HG02610 (cell line): Measurements from ENCODE around the gene EDEM3.
"Not testable (repeated sequence)": the region's sequence is repeated elsewhere in the genome, so short reads cannot be mapped to it uniquely, and the experiment has no call there.

Experiments used
- ATAC-seq: cut with Tn5 transposase; IDR thresholded peaks from one replicate; pipeline ENCODE4 v1.9.1; 2021; ENCODE audit warnings: mild to moderate bottlenecking, moderate library complexity; ENCODE audit not compliant: unreplicated experiment

Gene EDEM3, protein sequence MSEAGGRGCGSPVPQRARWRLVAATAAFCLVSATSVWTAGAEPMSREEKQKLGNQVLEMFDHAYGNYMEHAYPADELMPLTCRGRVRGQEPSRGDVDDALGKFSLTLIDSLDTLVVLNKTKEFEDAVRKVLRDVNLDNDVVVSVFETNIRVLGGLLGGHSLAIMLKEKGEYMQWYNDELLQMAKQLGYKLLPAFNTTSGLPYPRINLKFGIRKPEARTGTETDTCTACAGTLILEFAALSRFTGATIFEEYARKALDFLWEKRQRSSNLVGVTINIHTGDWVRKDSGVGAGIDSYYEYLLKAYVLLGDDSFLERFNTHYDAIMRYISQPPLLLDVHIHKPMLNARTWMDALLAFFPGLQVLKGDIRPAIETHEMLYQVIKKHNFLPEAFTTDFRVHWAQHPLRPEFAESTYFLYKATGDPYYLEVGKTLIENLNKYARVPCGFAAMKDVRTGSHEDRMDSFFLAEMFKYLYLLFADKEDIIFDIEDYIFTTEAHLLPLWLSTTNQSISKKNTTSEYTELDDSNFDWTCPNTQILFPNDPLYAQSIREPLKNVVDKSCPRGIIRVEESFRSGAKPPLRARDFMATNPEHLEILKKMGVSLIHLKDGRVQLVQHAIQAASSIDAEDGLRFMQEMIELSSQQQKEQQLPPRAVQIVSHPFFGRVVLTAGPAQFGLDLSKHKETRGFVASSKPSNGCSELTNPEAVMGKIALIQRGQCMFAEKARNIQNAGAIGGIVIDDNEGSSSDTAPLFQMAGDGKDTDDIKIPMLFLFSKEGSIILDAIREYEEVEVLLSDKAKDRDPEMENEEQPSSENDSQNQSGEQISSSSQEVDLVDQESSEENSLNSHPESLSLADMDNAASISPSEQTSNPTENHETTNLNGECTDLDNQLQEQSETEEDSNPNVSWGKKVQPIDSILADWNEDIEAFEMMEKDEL

DNA sequence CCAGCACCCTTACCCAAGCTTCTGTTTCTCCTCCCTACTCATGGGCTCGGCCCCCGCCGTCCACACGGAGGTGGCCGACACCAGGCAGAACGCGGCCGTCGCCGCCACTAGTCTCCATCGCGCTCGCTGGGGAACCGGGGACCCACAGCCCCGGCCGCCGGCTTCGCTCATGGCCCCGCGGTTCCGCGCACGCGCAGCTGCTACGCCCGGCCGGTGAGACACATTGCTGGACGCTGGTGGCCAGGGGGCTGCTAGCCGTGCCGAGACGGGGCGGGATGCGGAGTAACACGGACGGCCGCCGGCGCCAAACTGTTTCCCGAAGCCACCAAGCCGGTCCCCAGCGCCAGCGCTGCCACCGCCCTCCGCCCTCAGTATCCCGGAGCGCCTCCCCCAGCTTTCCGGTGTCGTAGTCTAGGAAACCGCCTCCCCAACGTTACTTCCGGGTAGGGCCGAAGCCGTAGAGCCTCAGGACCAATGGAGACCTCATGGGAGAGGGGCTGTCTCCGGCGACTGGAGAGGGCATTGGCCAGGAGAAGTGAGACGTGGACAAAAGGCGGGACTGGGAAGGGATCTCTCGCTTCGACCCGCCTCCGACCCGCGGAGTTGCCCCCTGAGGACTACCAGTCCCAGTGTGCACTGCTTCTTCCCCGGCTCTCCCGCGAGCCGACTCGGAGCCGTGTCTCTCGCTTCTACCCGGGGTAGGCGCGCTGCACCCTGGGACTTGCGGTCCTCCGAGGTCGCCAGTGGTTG lies at the start of gene EDEM3:
Gene EDEM3, minus strand, starts transcription at position 383 of the 750 bp plus-strand sequence. Its CDS starts 212 bp downstream, at position 171.
- peak; percentile 92 for ATAC-seq

DNA sequence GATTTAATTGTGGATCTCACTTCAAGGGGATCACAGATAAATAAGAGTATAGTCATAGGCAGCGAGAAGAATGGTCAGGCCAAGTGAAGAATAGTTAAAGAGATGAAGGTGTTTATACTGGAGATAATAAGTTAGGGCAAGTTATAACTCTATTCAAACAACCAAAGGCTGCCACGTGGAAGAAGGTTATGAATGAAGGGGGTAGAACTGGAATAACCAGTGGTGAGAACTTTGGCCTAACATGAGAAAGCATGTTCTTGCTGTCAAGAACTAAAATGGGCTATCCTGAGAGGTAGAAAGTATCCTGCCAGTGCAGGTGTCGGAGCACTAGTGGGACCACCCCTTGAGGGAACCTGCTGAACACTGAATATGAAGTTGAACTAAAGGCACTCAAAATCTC lies 49.6 kb upstream of the EDEM3 start:
- no peak for ATAC-seq

DNA sequence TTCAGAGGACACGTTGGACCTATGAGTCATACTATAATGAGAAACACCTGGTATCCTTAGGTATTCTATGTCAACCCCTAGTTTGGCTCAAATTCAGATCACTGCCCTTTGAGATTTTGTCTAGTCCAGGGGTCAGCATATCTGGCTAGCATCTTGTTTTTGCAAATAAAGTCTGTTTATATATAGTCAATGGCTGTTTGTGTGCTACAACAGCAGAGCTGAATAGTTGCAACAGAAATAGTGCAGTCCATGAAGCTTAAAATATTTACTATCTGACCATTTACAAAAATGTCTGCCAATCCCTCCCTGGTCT lies 48.5 kb upstream of the EDEM3 start:
- ATAC-seq: no peak

DNA sequence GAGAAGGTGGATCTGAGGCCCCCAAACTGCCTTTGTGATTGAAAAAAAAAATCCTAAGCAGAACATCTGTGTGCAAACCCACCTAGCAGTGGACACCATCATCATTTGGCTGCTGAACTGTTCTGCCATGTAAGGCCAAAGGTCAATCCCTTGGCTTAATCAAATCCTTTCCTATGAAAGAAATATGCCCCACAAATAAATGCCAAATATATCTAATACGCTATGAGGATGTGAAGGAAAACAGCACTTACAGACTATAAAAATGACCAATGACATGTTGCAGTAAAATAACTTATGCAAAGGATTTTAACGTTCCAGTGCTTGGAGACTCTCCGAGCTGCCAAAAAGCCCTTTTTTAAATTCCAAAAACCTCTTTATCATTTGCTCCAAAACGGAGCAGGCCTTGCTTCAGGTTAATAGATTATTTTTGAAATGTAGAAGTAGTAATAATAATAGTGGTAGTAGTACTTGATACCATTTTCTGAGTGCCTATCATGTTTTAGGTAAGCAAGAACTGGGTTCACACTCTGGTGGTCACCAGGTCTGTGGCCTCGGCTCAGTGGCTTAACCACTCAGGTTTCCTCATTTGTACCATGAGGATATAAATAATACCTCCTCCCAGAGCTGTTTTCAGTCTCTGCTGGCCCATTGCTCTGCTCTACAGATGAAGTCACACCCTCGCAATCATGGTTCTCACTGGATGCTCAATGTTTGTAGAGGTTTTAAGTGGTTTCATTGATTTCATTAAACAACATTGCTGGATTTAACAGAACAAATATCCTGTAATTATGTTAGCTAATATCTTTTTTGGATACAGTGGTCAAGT lies 47.9 kb upstream of the EDEM3 start:
- ATAC-seq: peak; percentile 56

DNA sequence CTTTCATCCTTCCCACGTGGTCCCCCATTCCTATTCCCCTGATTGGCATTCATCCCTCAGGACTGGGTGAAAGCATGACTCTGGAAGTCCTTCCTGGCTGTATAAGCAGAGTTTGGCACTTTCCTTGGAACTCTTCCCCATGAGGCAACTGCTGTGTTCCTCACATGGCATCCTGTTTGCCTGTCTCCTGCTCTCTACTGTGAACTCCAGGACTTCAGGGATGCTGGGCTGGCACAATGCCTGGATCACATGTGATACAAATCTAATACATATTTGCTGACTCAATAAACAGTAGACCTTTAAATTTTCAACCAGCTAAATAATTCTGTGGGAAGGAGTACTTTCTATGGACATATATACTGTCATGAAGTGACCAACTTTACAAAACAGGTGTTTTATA lies 46.8 kb upstream of the EDEM3 start:
- ATAC-seq: no peak

DNA sequence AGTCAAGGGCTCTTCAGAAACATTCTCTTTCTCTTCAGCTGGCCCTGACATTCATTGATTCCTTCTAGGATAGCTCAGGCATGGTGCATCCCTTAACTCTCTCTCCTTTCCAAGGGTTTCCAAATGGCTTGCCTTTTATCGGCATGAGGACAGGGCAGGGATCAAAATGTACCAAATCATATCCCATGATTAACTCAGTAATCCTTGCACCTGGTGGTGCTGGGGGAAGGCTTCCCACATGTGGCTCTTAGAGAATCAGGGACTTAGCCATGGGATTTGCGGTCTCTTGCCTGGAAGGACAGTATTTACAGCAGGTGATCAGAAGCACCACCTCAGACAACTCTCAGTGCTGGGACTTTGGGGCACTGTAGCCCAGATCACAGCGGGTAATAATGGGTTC lies 46.2 kb upstream of the EDEM3 start:
- no peak for ATAC-seq

DNA sequence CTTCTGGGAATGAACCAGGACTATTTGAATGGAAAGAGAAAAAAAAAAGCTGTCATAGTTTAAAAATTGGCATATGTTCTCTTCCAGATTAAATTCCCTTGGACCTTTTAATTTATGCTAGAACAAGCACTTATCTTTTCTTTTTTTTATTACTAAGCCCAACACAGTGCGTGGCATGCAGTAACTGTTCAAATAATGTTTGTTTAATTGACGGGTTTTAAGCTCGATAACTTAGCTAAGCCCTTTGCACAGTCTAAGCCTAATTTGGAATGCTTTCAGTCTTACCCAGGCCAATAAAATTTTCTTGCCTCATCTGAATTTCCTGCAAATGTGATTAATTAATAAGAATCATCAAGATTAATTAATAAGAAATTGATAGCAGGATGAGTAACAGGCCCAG lies 39.3 kb upstream of the EDEM3 start:
- ATAC-seq: no peak

DNA sequence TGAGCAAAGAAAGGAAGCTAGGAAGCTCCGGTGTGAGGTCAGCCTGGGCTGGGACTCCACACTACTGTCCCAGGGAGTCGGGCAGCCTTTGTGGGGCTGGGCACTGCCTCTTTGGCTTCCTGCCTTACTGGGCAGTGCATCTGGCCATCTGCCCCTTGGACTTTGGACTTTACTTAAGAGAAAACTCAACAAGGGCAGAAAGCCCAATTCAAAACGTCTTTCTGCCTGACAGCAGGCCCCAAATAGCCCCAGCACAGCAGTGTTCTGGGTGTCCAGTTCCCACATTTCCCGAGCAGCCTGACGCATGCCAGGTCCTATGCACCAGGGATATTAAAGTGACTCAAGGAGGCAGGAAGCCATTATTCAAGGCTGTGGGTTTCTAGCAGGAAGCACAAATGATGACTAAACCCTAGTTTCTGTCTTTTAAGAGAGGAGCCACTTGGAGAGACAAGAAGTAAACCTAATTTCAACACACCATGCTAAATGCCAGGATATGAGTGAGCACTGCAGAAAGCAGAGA lies 37.9 kb upstream of the EDEM3 start:
- no peak for ATAC-seq

DNA sequence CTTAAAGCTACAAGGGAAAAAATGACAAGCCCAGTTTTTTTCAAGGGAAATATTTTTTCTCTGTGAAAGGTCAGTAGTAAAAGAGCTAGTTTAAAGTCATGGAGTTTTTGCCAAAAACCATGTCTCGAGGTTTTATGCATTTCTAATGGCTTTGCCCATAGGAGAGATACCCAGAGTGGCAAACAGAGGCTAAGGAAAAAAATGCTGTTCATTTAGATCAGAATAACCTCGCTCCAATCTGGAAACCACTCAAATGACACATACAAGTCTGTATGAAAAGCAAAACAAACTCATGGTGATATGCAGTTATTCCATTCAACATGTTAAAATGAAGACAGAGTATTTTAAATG lies 36.9 kb upstream of the EDEM3 start:
- no peak for ATAC-seq

DNA sequence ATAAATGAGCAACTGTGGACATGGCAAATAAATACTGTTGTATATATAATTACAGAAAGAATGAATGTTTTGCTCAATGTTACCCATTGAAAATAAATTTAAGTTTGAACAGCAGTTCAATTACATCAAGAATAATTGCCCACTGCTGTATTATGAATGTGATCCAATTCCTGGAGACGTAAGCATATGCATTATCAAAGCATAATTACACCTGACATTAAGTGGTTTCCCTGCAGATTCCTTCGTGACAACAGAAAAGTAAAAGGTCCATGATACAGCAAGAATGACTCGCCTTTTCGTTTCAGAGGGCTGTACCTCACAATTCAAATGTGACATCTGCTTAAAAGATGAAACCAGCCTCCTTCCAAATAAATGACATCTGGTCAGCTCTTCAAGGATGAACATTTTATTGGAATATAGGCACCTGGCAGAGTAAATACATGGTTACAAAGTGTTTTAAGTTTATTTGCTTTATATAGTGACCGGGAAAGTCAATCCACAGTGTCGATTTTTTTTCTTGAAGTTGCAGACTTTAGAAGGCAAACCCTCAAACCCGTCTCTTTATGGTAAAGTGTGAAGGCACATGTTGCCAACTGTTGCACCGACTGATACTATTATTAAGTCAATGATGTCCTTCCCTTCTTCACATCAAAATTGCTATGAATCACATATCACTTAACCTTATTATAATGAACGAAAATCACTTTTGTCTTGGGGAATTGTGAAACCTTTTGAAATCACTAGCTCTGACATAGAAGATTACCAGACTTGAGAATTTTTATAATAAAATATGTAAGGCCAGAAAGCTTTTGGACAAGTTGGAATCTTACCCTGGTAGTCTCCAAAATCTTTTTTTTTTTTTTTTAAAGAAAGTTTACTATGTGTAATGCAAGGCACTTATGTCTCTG lies 36.2 kb upstream of the EDEM3 start:
- ATAC-seq: no peak

DNA sequence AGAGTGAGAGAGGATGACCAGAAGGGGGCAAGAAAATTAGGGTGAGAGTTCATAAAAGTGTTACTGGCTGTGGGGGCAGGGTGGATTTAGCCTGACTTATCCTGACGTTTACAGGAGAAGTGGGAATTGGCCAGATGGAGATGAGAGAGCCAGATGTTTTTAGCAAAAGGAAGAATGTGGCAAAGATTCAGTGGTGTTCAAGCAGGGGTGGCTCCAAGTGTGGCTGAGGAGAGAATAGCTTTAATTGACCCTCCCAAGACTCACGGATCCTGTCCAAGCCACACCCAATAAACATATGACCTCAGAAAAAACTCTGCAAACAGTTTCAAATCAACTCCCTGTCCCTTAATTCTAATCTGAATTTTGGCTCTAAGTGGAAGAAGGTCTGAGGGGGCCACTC lies 35.2 kb upstream of the EDEM3 start:
- no peak for ATAC-seq

DNA sequence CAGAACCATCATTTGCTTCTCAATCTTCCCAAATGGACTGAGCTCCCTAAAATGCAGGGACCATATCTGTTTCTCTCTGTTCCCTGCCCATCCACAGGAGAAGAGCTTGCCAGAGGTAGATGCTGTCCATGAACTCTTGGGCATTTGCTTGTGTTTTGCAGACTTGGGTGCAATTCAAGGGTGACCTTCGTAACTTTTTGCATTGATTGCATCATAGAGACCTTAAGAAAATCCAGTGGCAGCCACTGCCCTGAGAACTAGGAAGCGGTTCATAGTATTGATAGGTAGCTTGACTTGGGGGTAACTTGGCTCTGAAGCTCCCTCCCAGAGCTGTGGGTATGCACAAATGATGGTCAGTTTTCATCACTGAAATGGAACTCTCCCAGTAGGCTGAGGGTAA lies 34.3 kb upstream of the EDEM3 start:
- no peak for ATAC-seq

DNA sequence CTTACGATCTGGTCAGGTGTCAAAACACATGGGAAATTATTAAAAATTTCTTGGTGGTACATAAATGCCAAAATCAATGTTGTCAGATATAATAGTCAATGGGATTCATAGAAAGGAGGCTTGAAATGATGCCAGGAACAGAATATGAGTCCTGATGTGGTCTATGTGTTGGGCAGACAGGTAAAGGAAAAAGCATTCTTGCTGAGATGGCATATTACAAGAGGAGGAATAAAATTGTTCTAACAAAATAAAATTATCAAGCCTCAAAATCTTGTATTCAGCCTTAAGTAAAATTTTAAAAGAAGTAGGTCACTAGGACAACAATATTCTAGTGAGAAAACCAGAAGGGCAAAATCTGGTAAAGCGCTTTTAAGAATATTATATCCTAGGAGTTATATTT lies 30.9 kb upstream of the EDEM3 start:
- no peak for ATAC-seq

DNA sequence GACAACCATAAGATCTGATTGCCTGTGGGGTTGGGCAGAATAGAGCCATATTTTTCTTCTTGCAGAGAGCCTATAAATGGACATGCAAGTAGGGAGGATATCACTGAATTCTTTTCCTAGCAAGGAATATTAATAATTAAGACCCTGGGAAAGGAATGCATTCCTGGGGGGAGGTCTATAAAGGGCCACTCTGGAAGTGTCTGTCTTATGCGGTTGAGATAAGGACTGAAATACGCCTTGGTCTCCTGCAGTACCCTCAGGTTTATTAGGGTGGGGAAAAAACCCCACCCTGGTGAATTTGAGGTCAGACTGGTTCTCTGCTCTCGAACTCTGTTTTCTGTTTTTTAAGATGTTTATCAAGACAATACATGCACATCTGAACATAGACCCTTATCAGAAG lies 29.1 kb upstream of the EDEM3 start:
- ATAC-seq: not testable (repeated sequence)

DNA sequence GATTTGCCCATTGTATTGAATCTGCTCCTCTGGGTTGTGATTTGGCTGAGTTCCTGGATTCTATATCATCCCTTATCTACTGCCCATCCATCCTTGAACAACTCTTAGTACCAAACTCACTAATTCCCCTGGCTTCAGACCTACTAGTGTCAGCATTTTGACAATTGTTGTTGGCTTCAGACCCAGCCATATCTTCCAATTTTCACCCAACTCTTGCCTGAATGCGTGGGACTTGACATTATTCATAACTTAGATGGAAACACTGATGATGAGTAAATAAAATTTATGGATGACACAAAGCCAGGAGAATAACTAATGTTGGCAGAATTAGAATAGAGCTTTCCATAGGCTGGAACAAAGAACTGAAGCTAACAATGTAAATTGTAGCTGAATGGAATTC lies 27.3 kb upstream of the EDEM3 start:
- no peak for ATAC-seq

DNA sequence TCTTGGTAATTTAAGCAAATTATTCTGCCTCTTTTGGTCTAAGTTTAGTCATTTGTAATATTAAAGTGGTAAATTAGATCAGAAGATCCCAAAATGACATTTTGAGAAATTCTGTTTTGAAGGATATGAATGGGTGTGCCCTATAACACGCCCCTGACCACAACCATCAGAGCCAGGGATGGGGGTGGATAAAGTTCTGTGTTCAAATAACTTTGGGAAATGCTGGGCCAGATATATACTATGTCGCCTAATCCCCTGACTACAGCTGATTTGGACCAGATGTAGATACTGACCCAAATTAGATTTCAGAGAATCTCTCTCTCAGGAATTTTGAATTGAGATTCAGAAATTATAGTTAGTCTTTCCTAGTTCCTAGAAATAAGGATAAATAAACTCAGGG lies 21.2 kb upstream of the EDEM3 start:
- no peak for ATAC-seq

DNA sequence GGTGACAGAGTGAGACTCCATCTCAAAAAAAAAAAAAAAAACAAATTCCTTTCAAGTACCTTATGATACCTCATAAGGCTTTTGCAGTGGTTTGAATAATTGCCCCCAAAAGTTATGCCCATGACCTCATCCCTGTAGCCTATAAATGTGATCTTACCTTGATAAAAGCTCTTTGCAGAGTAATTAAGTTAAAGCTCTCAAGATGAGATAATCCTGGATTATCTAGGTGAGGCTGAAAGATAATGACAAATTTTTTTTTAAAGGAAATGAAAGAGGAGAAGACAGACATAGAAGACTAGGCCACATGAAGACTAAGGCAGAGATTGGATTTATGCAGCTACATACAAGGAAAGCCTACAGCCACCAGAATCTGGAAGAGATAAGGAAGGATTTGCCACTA lies 20.7 kb upstream of the EDEM3 start:
- ATAC-seq: no peak

DNA sequence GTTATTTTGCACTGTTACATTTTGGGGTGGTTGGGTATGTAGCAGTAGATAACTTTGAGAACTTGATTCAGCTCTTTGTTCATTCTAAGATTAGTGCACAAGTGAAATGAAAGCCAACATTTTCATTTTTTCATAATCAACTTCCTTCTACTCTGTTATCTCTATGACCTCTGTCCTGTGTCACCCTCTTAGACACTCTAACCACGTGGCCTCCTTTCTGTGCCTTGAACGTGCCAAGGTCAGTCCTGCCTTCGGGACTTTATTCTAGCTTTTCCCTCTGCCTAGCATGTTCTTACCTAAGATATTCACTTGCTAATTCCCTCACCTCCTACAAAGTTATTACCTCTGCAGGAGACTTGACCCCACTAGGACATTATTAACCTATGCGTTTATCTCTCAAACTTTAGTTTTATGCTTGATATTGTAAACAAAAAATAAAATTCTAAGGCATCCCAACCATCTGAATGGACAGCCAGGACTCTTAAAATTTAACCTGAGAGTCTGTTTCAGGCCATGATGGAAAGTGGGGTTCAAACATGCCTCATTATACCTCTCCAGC lies 19.2 kb upstream of the EDEM3 start:
- no peak for ATAC-seq

DNA sequence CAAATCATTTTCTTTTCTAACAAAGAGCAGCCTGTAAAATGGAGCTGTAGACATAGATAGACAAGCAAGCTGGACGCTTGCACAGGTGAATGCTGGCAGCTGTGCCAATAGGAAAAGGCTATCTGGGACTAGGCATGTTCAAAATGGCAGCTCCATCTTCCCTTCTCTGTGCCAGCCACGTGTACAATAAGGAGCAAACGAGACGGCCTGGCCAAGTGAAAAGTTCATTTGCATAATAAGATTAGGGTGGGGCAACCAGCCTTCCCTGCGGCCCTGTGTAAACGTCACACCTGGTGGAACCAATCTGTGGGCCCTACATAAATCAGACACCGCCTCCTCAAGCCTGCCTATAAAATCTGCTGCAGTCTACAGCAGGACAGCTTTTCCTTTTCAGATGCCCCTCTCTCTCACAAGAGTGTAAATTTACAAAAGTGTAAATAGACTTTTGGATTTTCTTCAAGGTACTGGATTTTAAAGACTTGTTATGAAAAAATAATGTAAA lies 16.6 kb upstream of the EDEM3 start:
- no peak for ATAC-seq
